Measurements from ENCODE around the gene C16orf46.

The C16orf46 gene

GRCh38 chr16:81012974-81013373 lies 64.1 kb downstream of the C16orf46 start:
- no peak for TF ChIP-seq POLR2A (IDR thresholded peaks at IDR 0.05; ENCODE audit: low read depth, low read length)
- no peak for FAIRE-seq
- no peak for DNase-seq (ENCODE audit: insufficient read length, low spot score)

Measured in H54 (cell line).